Measurements from ENCODE around the gene SEC14L2.

- TF ChIP-seq CTCF (IDR thresholded peaks at IDR 0.05) (peak in 1 of 3 experiments; percentile 33), POLR2AphosphoS5 (IDR thresholded peaks at IDR 0.05; ENCODE audit: insufficient read depth in 1 of 2, low read depth in 1 of 2) (peak; percentile 31 to 98)
These were observed 40.2 kb upstream of the SEC14L2 start, which contains the start of the genes CCDC157 and SF3A1 for GRCh38 chr22:30356449-30357235.
